GM19351 (cell line): ENCODE measurements around the gene UGT1A5.

Source experiments
- ATAC-seq: cut with Tn5 transposase; IDR thresholded peaks from one replicate; pipeline ENCODE4 v1.9.1; 2021; ENCODE audit warnings: mild to moderate bottlenecking, moderate library complexity; ENCODE audit not compliant: unreplicated experiment

Gene UGT1A5

GRCh38 chr2:233822101-233822771 is 109.5 kb downstream of the UGT1A5 start:
- ATAC-seq, result no peak
